Measurements from ENCODE around the gene PPP1R15B. TPM values are rescaled to one million over a fixed set of nuclear protein-coding genes. Genes with fewer than 3 reads are reported as not detected.

The PPP1R15B gene
- total and polyA plus RNA-seq, 2 of the 4 experiments (the other 2 are of a cell fraction) = 14.9 to 15.0 TPM

GRCh38 chr1:204420039-204421004, 8.7 kb upstream of the PPP1R15B start (continued):
- no peak for TF ChIP-seq MXI1 (IDR thresholded peaks at IDR 0.05; ENCODE audit: borderline replicate concordance, low read depth, low read length)
- TF ChIP-seq NFE2L2 (IDR thresholded peaks at IDR 0.05; ENCODE audit: low read depth, low read length) = no peak

- Histone ChIP-seq H4K5ac (ENCODE audit: low read depth, low read length) (peak overlapping the region; percentile 1; the same call in 1 of the 2 replicates), H3K9me1 (ENCODE audit: insufficient read depth, low read length) (peaks cover 15% of the 10 kb centered on the region; the same call in 1 of the 2 replicates), H3K27me3 (ENCODE audit: control insufficient read depth, insufficient read depth, low read length) (no peaks in the 10 kb centered on the region), H3K4me1 (ENCODE audit: control insufficient read depth, insufficient read depth, low read length) (peaks cover 19% of the 10 kb centered on the region), H2AFZ (replicated peaks; ENCODE audit: low read length, poor library complexity) (peak overlapping the region; percentile 1), H3K18ac (ENCODE audit: low read depth, low read length) (peak overlapping the region; percentile 80), H3K4me2 (ENCODE audit: low read depth, low read length) (no peak overlapping the region), H3K27ac (ENCODE audit: insufficient read depth, low read length) (no peak overlapping the region; the same call in 1 of the 2 replicates), H2AK9ac (replicated peaks; ENCODE audit: low read depth, low read length, poor library complexity) (peak overlapping the region; percentile 33), H3K4ac (ENCODE audit: low read depth, low read length) (peak overlapping the region; percentile 87), H2AK5ac (ENCODE audit: low read depth, low read length) (peak overlapping the region; percentile 5; the same call in 1 of the 2 replicates), H2BK20ac (ENCODE audit: low read depth, low read length) (0 out of 2 replicates have a peak overlapping the region, but pooled peaks have one; percentile 21), H3K36me3 (ENCODE audit: control insufficient read depth, insufficient read depth, low read length) (no peaks in the 10 kb centered on the region), H3K79me1 (ENCODE audit: low read depth in 1 of 2, low read length in 2 of 2) (peaks cover 0 to 6% of the 10 kb centered on the region in 2 experiments; a peak in 2 of 4 replicates), H4K91ac (ENCODE audit: insufficient read depth, low read depth, low read length) (peak overlapping the region; percentile 14; the same call in 1 of the 2 replicates), H3K9ac (ENCODE audit: low read depth, low read length) (no peak overlapping the region), H2BK5ac (ENCODE audit: low read depth, low read length, poor library complexity, severe bottlenecking) (peak overlapping the region; percentile 62), H3K4me3 (ENCODE audit: insufficient read depth, low read depth, low read length) (no peak overlapping the region), H3K56ac (ENCODE audit: extremely low read depth, insufficient read depth, low read length) (no peak overlapping the region), H2BK120ac (ENCODE audit: low read depth, low read length) (peak overlapping the region; percentile 39), H3K23ac (ENCODE audit: low read depth, low read length) (peak overlapping the region; percentile 51; the same call in 1 of the 2 replicates), H3K9me3 (ENCODE audit: control insufficient read depth, insufficient read depth, low read length) (no peaks in the 10 kb centered on the region), H4K20me1 (ENCODE audit: insufficient read depth, low read length) (no peaks in the 10 kb centered on the region), H3K14ac (replicated peaks; ENCODE audit: low read depth, low read length) (peak overlapping the region; percentile 57; the same call in 1 of the 2 replicates), H2BK15ac (ENCODE audit: low read depth, low read length) (0 out of 3 replicates have a peak overlapping the region, but pooled peaks have one; percentile 28), H4K8ac (ENCODE audit: low read depth in 2 of 2, low read length in 2 of 2) (peak overlapping the region in 1 of 2 experiments; percentile 65; a peak in 2 of 4 replicates)
- intact Hi-C loops (cut with micrococcal nuclease) (no loop called here), in situ Hi-C loops (cut with MboI; ENCODE audit: low sequenced_read_pairs) (no loop called here), dilution Hi-C loops (cut with HindIII; ENCODE audit: low sequenced_read_pairs, unreplicated experiment) (no loop called here)
- ATAC-seq (ENCODE audit: low read depth) = peak; percentile 4; the same call in 1 of the 2 replicates
- DNase-seq = peak; percentile 52
- TF ChIP-seq FOS (IDR thresholded peaks at IDR 0.05; ENCODE audit: low read depth, low read length) = no peak
- TF ChIP-seq MXI1 (IDR thresholded peaks at IDR 0.05; ENCODE audit: borderline replicate concordance, low read depth, low read length) = no peak
- no peak for TF ChIP-seq USF2 (IDR thresholded peaks at IDR 0.05; ENCODE audit: low read depth, low read length)
- TF ChIP-seq SMC3 (IDR thresholded peaks at IDR 0.05; ENCODE audit: low read depth, low read length) = no peak
- TF ChIP-seq CEBPB (IDR thresholded peaks at IDR 0.05; ENCODE audit: low read depth, low read length) = no peak
- TF ChIP-seq NFE2L2 (IDR thresholded peaks at IDR 0.05; ENCODE audit: low read depth, low read length) = no peak
- TF ChIP-seq RCOR1 (IDR thresholded peaks at IDR 0.05; ENCODE audit: insufficient replicate concordance, low read length) = no peak
- no peak for TF ChIP-seq MAFK (IDR thresholded peaks at IDR 0.05; ENCODE audit: low read depth, low read length)
- TF ChIP-seq CHD1 (IDR thresholded peaks at IDR 0.05; ENCODE audit: low read depth, low read length) = no peak
- no peak for TF ChIP-seq POLR2A (IDR thresholded peaks at IDR 0.05; ENCODE audit: low read depth, low read length)
- TF ChIP-seq MAZ (IDR thresholded peaks at IDR 0.05; ENCODE audit: borderline replicate concordance, low read depth, low read length) = no peak
- TF ChIP-seq RFX5 (IDR thresholded peaks at IDR 0.05; ENCODE audit: low read depth, low read length) = no peak
- no TSS peak for BruUV-seq (replicated peaks)
- CTCF ChIA-PET = no interaction called here
- POLR2A ChIA-PET (ENCODE audit: unreplicated experiment) = no interaction called here
These were observed 7.4 kb upstream of the PPP1R15B start for GRCh38 chr1:204419064-204419403.
